Activated T-cell treated with anti-CD3 and anti-CD28 coated beads for 1 hour (primary cell): ENCODE measurements around the gene NR1H3.
"Not testable (repeated sequence)": the region's sequence is repeated elsewhere in the genome, so short reads cannot be mapped to it uniquely, and the experiment has no call there.

Source experiments
- DNase-seq: peaks from one replicate; pipeline ENCODE4 v3.0.0-alpha.2; 2020; ENCODE audit warnings: low read depth

Gene NR1H3

GRCh38 chr11:47306484-47306844 is 48.7 kb downstream of the NR1H3 start:
- no peak for DNase-seq

- no peak for DNase-seq
These were observed 50.4 kb downstream of the NR1H3 start for GRCh38 chr11:47308050-47308823.

GRCh38 chr11:47314992-47315391 is 57.2 kb downstream of the NR1H3 start:
- DNase-seq: no peak

- not testable (repeated sequence) for DNase-seq
These were observed 58.7 kb downstream of the NR1H3 start for GRCh38 chr11:47316501-47316900.

GRCh38 chr11:47317064-47317828 is 59.5 kb downstream of the NR1H3 start:
- DNase-seq: no peak

- no peak for DNase-seq
These were observed 60.4 kb downstream of the NR1H3 start for GRCh38 chr11:47318166-47318565.
